AG09309 (cell line): Measurements from ENCODE around the gene EEPD1.
A peak's percentile ranks its signal among the peaks of the same experiment; 100 is the strongest.

Source experiments
- DNase-seq: peaks from one replicate; pipeline ENCODE4 v3.0.0-alpha.2; 2010; ENCODE audit warnings: low read depth
- H3K4me3 ChIP-seq: 2 replicates; pipeline ENCODE4 v1.5.1; 2011; ENCODE audit warnings: mild to moderate bottlenecking, low read depth, low read length, moderate library complexity; ENCODE audit not compliant: control insufficient read depth
- TF ChIP-seq, protein P1 (sequence below): IDR thresholded peaks from 2 replicates; pipeline ENCODE4 v1.5.1; 2011; ENCODE audit warnings: mild to moderate bottlenecking, low read depth, low read length, inconsistent platforms; ENCODE audit not compliant: insufficient read depth, control insufficient read depth; ENCODE audit errors: missing control alignments

Gene EEPD1

DNA sequence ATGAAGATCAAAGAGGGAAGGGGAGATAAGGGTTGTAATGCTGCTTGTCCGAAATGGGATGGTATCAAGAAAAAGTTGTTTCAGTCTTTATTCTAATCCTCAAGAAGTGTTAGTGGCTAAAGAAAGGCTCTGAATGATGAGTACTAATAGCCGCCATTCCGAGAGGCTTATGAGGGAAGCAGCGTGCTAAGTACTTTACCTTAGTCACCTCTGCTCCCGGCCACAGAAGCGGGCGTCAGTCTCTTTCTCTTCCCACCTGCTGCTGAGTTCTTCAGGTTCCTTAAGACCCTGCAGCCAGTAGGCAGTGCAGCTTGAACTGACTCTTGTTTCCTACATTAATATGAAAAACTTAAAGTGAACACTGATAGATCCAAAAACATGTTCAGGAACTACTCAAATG lies 73.1 kb downstream of the EEPD1 start:
- TF ChIP-seq, protein P1, sequence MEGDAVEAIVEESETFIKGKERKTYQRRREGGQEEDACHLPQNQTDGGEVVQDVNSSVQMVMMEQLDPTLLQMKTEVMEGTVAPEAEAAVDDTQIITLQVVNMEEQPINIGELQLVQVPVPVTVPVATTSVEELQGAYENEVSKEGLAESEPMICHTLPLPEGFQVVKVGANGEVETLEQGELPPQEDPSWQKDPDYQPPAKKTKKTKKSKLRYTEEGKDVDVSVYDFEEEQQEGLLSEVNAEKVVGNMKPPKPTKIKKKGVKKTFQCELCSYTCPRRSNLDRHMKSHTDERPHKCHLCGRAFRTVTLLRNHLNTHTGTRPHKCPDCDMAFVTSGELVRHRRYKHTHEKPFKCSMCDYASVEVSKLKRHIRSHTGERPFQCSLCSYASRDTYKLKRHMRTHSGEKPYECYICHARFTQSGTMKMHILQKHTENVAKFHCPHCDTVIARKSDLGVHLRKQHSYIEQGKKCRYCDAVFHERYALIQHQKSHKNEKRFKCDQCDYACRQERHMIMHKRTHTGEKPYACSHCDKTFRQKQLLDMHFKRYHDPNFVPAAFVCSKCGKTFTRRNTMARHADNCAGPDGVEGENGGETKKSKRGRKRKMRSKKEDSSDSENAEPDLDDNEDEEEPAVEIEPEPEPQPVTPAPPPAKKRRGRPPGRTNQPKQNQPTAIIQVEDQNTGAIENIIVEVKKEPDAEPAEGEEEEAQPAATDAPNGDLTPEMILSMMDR: no peak
- no peak for DNase-seq
- no peak overlapping the region for H3K4me3 ChIP-seq

DNA sequence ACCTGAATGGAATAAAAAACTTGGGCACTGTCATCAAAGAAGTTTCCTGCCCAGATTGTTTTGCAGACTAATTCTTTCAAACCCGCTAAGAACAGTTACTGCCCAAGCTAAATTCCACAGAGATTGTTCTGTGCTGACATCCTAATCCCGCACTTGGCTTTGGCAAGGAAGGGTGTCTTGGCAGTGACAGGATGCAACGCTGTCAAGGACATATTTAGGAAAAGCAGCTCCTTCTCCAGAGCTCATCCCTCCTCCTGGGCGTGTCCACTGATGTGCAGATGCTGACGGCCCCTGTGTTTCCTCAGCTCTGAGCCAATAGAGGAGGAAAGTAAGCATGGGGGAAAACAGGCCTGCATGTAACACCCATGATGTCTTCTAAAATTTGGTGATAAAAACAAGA lies 74.2 kb downstream of the EEPD1 start:
- DNase-seq: peak; percentile 59
- H3K4me3 ChIP-seq: no peak overlapping the region
- TF ChIP-seq, protein P1: no peak

DNA sequence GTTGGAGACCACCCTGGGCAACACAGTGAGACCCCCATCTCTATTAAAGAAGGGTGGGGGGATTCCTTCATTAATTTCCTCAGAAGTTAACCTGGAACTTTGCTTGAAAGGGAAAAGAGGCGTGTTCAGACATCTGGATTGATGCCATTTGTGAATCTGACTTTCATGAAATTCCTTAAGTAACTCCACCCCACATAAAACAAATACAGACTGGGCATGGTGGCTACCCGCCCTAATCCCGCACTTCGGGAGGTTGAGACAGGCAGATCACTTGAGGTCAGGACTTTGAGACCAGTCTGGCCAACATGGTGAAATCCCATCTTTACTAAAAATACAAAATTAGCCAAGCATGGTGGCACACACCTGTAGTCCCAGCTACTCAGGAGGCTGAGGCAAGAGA lies 75.0 kb downstream of the EEPD1 start:
- TF ChIP-seq, protein P1: no peak
- no peak for DNase-seq
- H3K4me3 ChIP-seq: no peak overlapping the region

DNA sequence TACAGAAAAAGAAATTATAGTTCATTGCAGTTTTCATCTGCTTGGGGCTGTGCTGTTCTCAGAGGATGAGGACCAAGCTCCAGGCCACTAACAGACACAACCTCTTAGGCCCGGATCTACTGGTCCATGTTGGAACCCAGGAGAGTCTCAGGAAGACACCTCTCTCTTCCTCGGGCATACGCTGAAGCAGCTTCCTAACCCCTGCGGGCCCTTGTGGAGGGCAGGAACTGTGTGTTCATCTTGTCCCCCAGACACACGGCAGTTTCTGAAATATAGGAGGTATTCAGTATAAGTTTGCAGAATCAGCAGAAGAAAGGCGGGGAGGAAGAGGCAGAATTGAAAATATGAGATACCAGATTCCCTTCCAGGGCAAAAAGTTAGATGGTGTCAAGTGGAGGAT lies 78.4 kb downstream of the EEPD1 start:
- TF ChIP-seq, protein P1: no peak
- no peak overlapping the region for H3K4me3 ChIP-seq
- no peak for DNase-seq

DNA sequence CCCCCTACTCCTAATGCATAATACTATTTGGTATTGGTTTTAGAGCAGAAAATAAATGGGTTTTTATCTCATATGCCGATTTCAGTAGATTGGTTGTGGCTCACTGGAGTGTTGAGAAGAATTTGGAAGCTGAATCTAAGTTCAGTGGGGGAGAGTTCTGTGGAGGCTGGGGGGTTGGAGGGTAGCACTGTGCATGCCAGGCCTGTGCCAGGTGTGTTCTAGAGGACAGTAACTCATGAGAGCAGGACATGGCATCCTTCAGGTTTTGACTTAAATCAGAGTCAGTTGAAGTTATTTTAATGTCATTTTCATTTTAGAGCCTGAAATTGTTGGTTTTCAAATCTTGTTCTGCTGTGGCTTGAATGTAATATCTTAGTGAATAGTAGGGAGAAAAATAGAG lies 79.5 kb downstream of the EEPD1 start:
- DNase-seq: no peak
- H3K4me3 ChIP-seq: no peak overlapping the region
- TF ChIP-seq, protein P1: no peak

DNA sequence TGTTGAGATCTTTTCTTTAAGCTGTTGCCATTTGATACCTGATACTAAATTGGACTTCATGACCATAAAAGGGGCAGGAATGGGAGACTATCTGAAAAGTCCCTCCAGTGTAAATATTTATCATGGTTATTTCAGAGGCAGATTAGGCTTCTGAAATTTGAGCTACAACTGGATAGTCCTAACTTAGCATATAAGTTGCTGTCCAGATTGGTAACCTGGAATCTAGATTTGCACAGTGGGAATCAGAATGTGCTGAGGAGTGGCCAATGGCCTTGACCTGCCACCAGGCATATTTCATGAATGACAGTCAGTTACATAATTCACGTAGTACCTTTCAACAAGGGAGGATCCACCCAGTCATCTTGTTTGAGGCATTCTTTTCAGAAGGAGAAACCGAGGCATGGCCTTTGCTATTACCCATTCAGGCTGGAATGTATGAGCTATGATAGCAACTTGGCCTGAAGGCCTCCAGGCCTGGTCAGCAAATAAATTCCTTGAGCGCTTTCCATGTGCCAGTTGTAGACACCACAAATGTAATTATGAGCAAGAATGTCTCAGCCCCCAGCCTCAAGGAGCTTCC lies 80.0 kb downstream of the EEPD1 start:
- no peak overlapping the region for H3K4me3 ChIP-seq
- no peak for DNase-seq
- TF ChIP-seq, protein P1: no peak

DNA sequence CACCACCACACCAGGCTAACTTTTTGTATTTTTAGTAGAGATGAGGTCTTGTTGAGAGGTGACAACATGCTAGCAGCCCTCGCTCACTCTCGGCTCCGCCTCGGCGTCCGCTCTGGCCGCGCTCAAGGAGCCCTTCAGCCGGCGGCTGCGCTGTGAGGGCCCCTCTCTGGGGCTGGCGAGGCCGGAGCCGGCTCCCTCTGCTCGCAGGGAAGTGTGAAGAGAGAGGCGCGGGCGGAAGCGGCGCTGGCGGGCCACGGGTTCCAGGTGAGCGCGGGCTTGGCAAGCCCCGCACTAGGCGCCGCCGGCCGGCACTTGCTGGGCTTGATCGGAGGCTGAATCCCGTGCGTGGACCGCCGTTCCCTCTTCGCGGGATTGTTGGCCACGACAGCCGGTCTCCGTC lies 83.0 kb downstream of the EEPD1 start:
- TF ChIP-seq, protein P1: no peak
- DNase-seq: no peak
- no peak overlapping the region for H3K4me3 ChIP-seq
